ENCODE measurements around the gene OR51M1.

OR51M1 gene

DNA sequence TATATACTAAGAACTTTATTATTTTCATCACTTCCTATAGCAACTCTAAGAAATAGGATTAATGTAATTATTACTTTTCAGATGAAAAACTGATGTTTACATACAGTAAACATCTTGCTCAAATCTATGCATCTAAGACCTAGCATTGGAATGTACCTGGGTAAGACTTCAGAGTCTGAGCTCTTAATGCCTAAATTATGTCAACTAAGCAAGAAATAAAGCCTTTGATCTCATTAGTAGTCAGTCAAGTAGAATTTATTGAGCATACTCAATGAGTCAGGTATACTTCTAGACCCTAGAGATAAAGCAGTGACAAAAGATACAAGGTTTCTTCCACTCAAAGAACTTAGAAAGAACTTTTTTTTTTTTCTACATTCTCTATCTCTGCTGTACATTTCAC lies 21.6 kb downstream of the OR51M1 start:
- Histone ChIP-seq H3K36me3 (replicated peaks in 1 of 2; ENCODE audit: control insufficient read depth in 2 of 2, insufficient read depth in 2 of 2, low read length in 2 of 2) (no peaks in the 10 kb centered on the region), H3K4me1 (ENCODE audit: control insufficient read depth in 2 of 2, insufficient read depth in 1 of 2, low read depth in 1 of 2, low read length in 2 of 2) (no peaks in the 10 kb centered on the region), H2BK120ac (ENCODE audit: low read depth, low read length) (no peak overlapping the region), H3K9ac (ENCODE audit: low read depth, low read length, poor library complexity) (no peak overlapping the region), H2AK5ac (ENCODE audit: low read depth, low read length) (no peak overlapping the region), H3K27ac (replicated peaks; ENCODE audit: low read length) (no peak overlapping the region), H2BK12ac (ENCODE audit: low read length) (no peak overlapping the region), H2BK15ac (ENCODE audit: low read length) (no peak overlapping the region), H3K18ac (ENCODE audit: low read length) (no peak overlapping the region), H3K4me3 (ENCODE audit: low read length in 2 of 2) (no peak overlapping the region), H3K27me3 (ENCODE audit: control insufficient read depth in 3 of 3, insufficient read depth in 3 of 3, low read depth in 1 of 3, low read length in 3 of 3) (no peaks in the 10 kb centered on the region), H3K23ac (ENCODE audit: low read depth, low read length, poor library complexity) (no peak overlapping the region), H4K8ac (ENCODE audit: low read depth, low read length) (no peak overlapping the region), H2AFZ (ENCODE audit: low read length) (no peak overlapping the region), H4K91ac (ENCODE audit: low read depth, low read length, poor library complexity) (no peak overlapping the region), H3K14ac (ENCODE audit: low read length) (no peak overlapping the region), H3K4ac (ENCODE audit: low read length) (no peak overlapping the region), H3K4me2 (ENCODE audit: insufficient read depth, low read length, poor library complexity, severe bottlenecking) (no peak overlapping the region), H3K9me3 (replicated peaks in 1 of 2; ENCODE audit: control insufficient read depth in 2 of 2, insufficient read depth in 1 of 2, low read depth in 1 of 2, low read length in 2 of 2) (peaks cover 0 to 1% of the 10 kb centered on the region in 2 donors), H3K79me1 (ENCODE audit: low read depth, low read length) (no peaks in the 10 kb centered on the region), H2BK5ac (ENCODE audit: low read length) (no peak overlapping the region)
- DNase-seq (ENCODE audit: low spot score): no peak

DNA sequence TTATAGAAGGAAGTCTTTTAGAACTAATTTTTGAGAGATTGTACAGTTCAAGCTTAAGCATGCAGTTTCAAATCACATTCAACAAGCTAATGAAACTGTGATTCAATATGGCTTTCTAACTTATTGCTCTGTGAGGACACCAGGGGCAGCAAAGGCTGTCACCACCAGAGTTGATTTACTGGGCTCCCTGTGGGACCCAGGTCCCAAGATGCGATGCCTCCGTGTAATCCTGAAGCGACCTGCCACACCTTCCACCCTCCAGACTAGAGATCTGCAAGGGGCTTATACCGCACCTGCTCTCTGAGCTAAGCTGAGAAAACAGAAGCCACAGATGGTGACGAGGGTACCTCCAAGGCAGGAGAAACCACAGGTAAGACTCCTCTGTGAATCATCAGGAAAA lies 37.4 kb downstream of the OR51M1 start:
- DNase-seq (ENCODE audit: low spot score): no peak
- Histone ChIP-seq H4K8ac (ENCODE audit: low read depth, low read length) (no peak overlapping the region), H2BK5ac (ENCODE audit: low read length) (no peak overlapping the region), H4K91ac (ENCODE audit: low read depth, low read length, poor library complexity) (no peak overlapping the region), H3K9ac (ENCODE audit: low read depth, low read length, poor library complexity) (no peak overlapping the region), H3K4me3 (ENCODE audit: low read length in 2 of 2) (no peak overlapping the region), H3K4me1 (ENCODE audit: control insufficient read depth in 2 of 2, insufficient read depth in 1 of 2, low read depth in 1 of 2, low read length in 2 of 2) (no peaks in the 10 kb centered on the region), H3K14ac (ENCODE audit: low read length) (no peak overlapping the region), H3K23ac (ENCODE audit: low read depth, low read length, poor library complexity) (no peak overlapping the region), H2AK5ac (ENCODE audit: low read depth, low read length) (no peak overlapping the region), H3K9me3 (replicated peaks in 1 of 2; ENCODE audit: control insufficient read depth in 2 of 2, insufficient read depth in 1 of 2, low read depth in 1 of 2, low read length in 2 of 2) (peaks cover 0 to 3% of the 10 kb centered on the region in 2 donors), H3K27me3 (ENCODE audit: control insufficient read depth in 3 of 3, insufficient read depth in 3 of 3, low read depth in 1 of 3, low read length in 3 of 3) (peaks cover 0 to 2% (median 0%) of the 10 kb centered on the region in 3 experiments), H2BK12ac (ENCODE audit: low read length) (no peak overlapping the region), H2AFZ (ENCODE audit: low read length) (no peak overlapping the region), H3K4me2 (ENCODE audit: insufficient read depth, low read length, poor library complexity, severe bottlenecking) (no peak overlapping the region), H3K79me1 (ENCODE audit: low read depth, low read length) (no peaks in the 10 kb centered on the region), H3K36me3 (replicated peaks in 1 of 2; ENCODE audit: control insufficient read depth in 2 of 2, insufficient read depth in 2 of 2, low read length in 2 of 2) (no peaks in the 10 kb centered on the region), H3K18ac (ENCODE audit: low read length) (no peak overlapping the region), H3K4ac (ENCODE audit: low read length) (no peak overlapping the region), H2BK120ac (ENCODE audit: low read depth, low read length) (no peak overlapping the region), H3K27ac (replicated peaks; ENCODE audit: low read length) (no peak overlapping the region), H2BK15ac (ENCODE audit: low read length) (no peak overlapping the region)
- WGBS, 2 donors (ENCODE audit: extremely low coverage in 2 of 2, insufficient read length in 2 of 2, insufficient replicate concordance in 1 of 2): no CpG with 5 or more reads among the region's 5 CpGs

DNA sequence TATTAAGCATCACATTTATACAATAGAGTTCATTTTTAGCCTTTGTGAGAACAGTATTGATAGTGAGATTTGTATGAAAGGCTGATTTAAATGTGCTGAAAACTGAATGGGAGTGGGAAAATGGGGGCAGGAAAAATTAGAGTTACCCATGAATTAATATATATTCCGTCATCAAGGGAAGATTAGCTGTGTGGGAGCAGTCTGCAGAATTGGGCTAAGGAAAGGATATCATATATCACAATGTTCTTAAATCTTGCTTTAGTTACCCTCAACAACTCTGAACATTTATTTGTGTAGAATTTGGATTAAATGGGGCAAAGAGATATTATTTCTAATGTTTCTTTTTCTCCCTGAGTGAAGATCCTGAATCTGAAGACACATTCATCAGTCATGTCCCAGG lies 38.2 kb downstream of the OR51M1 start, which contains the start of gene OR51Q1:
OR51Q1 (plus strand) TSS at position 301 of the 400 bp plus-strand sequence; CDS start at position 391, 90 bp downstream.
- Histone ChIP-seq H2AK5ac (ENCODE audit: low read depth, low read length) (no peak within 1 kb of the TSS), H3K27ac (replicated peaks; ENCODE audit: low read length) (no peak within 1 kb of the TSS), H2BK15ac (ENCODE audit: low read length) (no peak within 1 kb of the TSS), H4K8ac (ENCODE audit: low read depth, low read length) (peak within 1 kb of the TSS; percentile 65), H3K9me3 (replicated peaks in 1 of 2; ENCODE audit: control insufficient read depth in 2 of 2, insufficient read depth in 1 of 2, low read depth in 1 of 2, low read length in 2 of 2) (peaks cover 0 to 3% of the 10 kb centered on the region in 2 donors), H3K4ac (ENCODE audit: low read length) (no peak within 1 kb of the TSS), H2BK5ac (ENCODE audit: low read length) (no peak within 1 kb of the TSS), H3K4me1 (ENCODE audit: control insufficient read depth in 2 of 2, insufficient read depth in 1 of 2, low read depth in 1 of 2, low read length in 2 of 2) (no peaks in the 10 kb centered on the region), H3K14ac (ENCODE audit: low read length) (peak within 1 kb of the TSS; percentile 82), H2BK120ac (ENCODE audit: low read depth, low read length) (no peak within 1 kb of the TSS), H3K79me1 (ENCODE audit: low read depth, low read length) (no peaks in the 10 kb centered on the region), H2AFZ (ENCODE audit: low read length) (no peak within 1 kb of the TSS), H3K18ac (ENCODE audit: low read length) (peak within 1 kb of the TSS; percentile 48), H3K4me3 (ENCODE audit: low read length in 2 of 2) (no peak within 1 kb of the TSS), H3K36me3 (replicated peaks in 1 of 2; ENCODE audit: control insufficient read depth in 2 of 2, insufficient read depth in 2 of 2, low read length in 2 of 2) (no peaks in the 10 kb centered on the region), H2BK12ac (ENCODE audit: low read length) (no peak within 1 kb of the TSS), H3K23ac (ENCODE audit: low read depth, low read length, poor library complexity) (peak within 1 kb of the TSS; percentile 65), H3K4me2 (ENCODE audit: insufficient read depth, low read length, poor library complexity, severe bottlenecking) (no peak within 1 kb of the TSS), H3K27me3 (ENCODE audit: control insufficient read depth in 3 of 3, insufficient read depth in 3 of 3, low read depth in 1 of 3, low read length in 3 of 3) (peaks cover 0 to 2% (median 0%) of the 10 kb centered on the region in 3 experiments), H4K91ac (ENCODE audit: low read depth, low read length, poor library complexity) (no peak within 1 kb of the TSS), H3K9ac (ENCODE audit: low read depth, low read length, poor library complexity) (no peak within 1 kb of the TSS)
- no CpG with 5 or more reads among the region's 1 CpG for WGBS, 2 donors (ENCODE audit: extremely low coverage in 2 of 2, insufficient read length in 2 of 2, insufficient replicate concordance in 1 of 2)
- DNase-seq (ENCODE audit: low spot score): no peak

DNA sequence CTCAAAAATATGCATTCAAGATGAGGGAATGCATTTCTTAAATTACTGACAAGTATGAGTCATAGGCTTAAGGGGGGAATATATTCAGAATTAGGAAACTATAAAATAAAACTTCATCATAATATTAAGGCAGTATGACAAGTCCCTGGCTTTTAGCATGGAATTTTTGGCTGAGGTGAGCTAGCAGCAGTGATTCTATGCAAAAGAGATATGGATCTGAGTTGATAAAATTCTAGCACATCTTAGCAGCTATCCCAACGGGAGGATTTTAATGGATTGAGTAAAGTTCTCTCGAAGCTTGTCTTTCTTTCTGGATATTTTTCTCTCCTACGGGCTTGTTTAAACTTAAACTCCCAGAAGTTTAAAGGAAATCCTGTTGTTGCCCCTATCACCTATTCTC lies 39.5 kb downstream of the OR51M1 start:
- DNase-seq (ENCODE audit: low spot score): no peak
- H2BK120ac ChIP-seq (ENCODE audit: low read depth, low read length): no peak overlapping the region
- no peak overlapping the region for H3K23ac ChIP-seq (ENCODE audit: low read depth, low read length, poor library complexity)
- no peaks in the 10 kb centered on the region for H3K79me1 ChIP-seq (ENCODE audit: low read depth, low read length)
- H3K36me3 ChIP-seq (replicated peaks in 1 of 2; ENCODE audit: control insufficient read depth in 2 of 2, insufficient read depth in 2 of 2, low read length in 2 of 2): no peaks in the 10 kb centered on the region
- H3K4me1 ChIP-seq (ENCODE audit: control insufficient read depth in 2 of 2, insufficient read depth in 1 of 2, low read depth in 1 of 2, low read length in 2 of 2): no peaks in the 10 kb centered on the region
- H3K14ac ChIP-seq (ENCODE audit: low read length): no peak overlapping the region
- H2AFZ ChIP-seq (ENCODE audit: low read length): no peak overlapping the region
- WGBS, 2 donors (ENCODE audit: extremely low coverage in 2 of 2, insufficient read length in 2 of 2, insufficient replicate concordance in 1 of 2): no CpG with 5 or more reads among the region's 3 CpGs
- no peak overlapping the region for H4K8ac ChIP-seq (ENCODE audit: low read depth, low read length)
- H4K91ac ChIP-seq (ENCODE audit: low read depth, low read length, poor library complexity): no peak overlapping the region
- no peak overlapping the region for H3K4me3 ChIP-seq (ENCODE audit: low read length in 2 of 2)
- H3K4ac ChIP-seq (ENCODE audit: low read length): no peak overlapping the region
- H2BK15ac ChIP-seq (ENCODE audit: low read length): no peak overlapping the region
- no peak overlapping the region for H3K4me2 ChIP-seq (ENCODE audit: insufficient read depth, low read length, poor library complexity, severe bottlenecking)
- no peak overlapping the region for H2BK12ac ChIP-seq (ENCODE audit: low read length)
- no peak overlapping the region for H3K9ac ChIP-seq (ENCODE audit: low read depth, low read length, poor library complexity)
- peaks cover 0 to 3% of the 10 kb centered on the region in 2 donors for H3K9me3 ChIP-seq (replicated peaks in 1 of 2; ENCODE audit: control insufficient read depth in 2 of 2, insufficient read depth in 1 of 2, low read depth in 1 of 2, low read length in 2 of 2)
- H2BK5ac ChIP-seq (ENCODE audit: low read length): no peak overlapping the region
- peaks cover 0 to 2% (median 0%) of the 10 kb centered on the region in 3 experiments for H3K27me3 ChIP-seq (ENCODE audit: control insufficient read depth in 3 of 3, insufficient read depth in 3 of 3, low read depth in 1 of 3, low read length in 3 of 3)
- no peak overlapping the region for H2AK5ac ChIP-seq (ENCODE audit: low read depth, low read length)
- H3K18ac ChIP-seq (ENCODE audit: low read length): no peak overlapping the region
- no peak overlapping the region for H3K27ac ChIP-seq (replicated peaks; ENCODE audit: low read length)
